GM12878 (cell line): ENCODE results near the gene RMND1. TPM values are rescaled to one million over a fixed set of nuclear protein-coding genes. Genes with fewer than 3 reads are reported as not detected.
A peak's percentile ranks its signal among the peaks of the same experiment; 100 is the strongest.

ENCODE experiments used
- ATAC-seq: fragments of 200-7000 bp; cut with Tn5 transposase; 3 replicates; pipeline ENCODE4 v1.9.1; 2020; ENCODE audit warnings: mild to moderate bottlenecking, moderate library complexity
- BruUV-seq: library from RNA; stranded (reverse); fragments of 400-500 nt; replicated peaks from 2 replicates; lab custom pipeline; 2021; lab: Mats Ljungman, UMichigan
- CTCF ChIA-PET: fragments of 300-600 bp; sonication (Branson Sonifier 250); formaldehyde crosslinking; extraction: SDS; loops from one replicate; lab custom pipeline; 2021; ENCODE audit warnings: inconsistent platforms; lab: Yijun Ruan, JAX
- POLR2A ChIA-PET: fragments of 350-600 bp; formaldehyde crosslinking; extraction: SDS; loops from one replicate; lab custom pipeline; 2021; ENCODE audit warnings: inconsistent platforms; lab: Charles Lee
- RAD21 ChIA-PET: fragments of 300-600 bp; sonication (Branson Sonifier 250); formaldehyde crosslinking; loops from one replicate; lab custom pipeline; 2023; ENCODE audit warnings: antibody characterized with exemption; ENCODE audit not compliant: unreplicated experiment; lab: Charles Lee
- SMC1A ChIA-PET: fragments of 300-600 bp; sonication (Branson Sonifier 250); formaldehyde crosslinking; loops from one replicate; lab custom pipeline; 2023; ENCODE audit not compliant: unreplicated experiment, uncharacterized antibody; lab: Charles Lee
- DNase-seq: peaks from one replicate; pipeline ENCODE4 v3.0.0-alpha.2; 2011; ENCODE audit warnings: low read depth, low spot score
- FAIRE-seq: peaks from 3 replicates; lab custom pipeline; 2011; peaks lifted over from hg19 to GRCh38; lab: Jason Lieb, UNC
- H2AFZ ChIP-seq: 2 replicates; pipeline ENCODE4 v1.6.0; 2011; ENCODE audit warnings: low read depth, low read length, control low read depth; ENCODE audit not compliant: control insufficient read depth
- H3K27ac ChIP-seq: 2 replicates; pipeline ENCODE4 v1.5.1; 2011; ENCODE audit warnings: control low read depth; ENCODE audit not compliant: control insufficient read depth, insufficient read depth
- H3K27me3 ChIP-seq, 2 experiments: replicated peaks in 1 of 2; 2 replicates each; pipeline versions ENCODE4 v1.6.0 to v1.6.1; 2011; ENCODE audit warnings: low read length in 1 of 2; ENCODE audit not compliant: control insufficient read depth in 2 of 2, insufficient read depth in 2 of 2
- H3K36me3 ChIP-seq, 2 experiments: 2 replicates each; pipeline ENCODE4 v1.5.1; 2011; ENCODE audit warnings: low read length in 1 of 2; ENCODE audit not compliant: control insufficient read depth in 2 of 2, insufficient read depth in 2 of 2
- H3K4me1 ChIP-seq: 2 replicates; pipeline ENCODE4 v1.6.1; 2011; ENCODE audit warnings: mild to moderate bottlenecking, low read length, moderate library complexity, mixed read lengths; ENCODE audit not compliant: control insufficient read depth, insufficient read depth
- H3K4me2 ChIP-seq: 2 replicates; pipeline ENCODE4 v1.6.0; 2011; ENCODE audit warnings: control low read depth; ENCODE audit not compliant: control insufficient read depth, insufficient read depth
- H3K4me3 ChIP-seq: fragments of 200-600 bp; sonication (generic); 2 replicates; pipeline ENCODE4 v1.5.1; 2016
- H3K79me2 ChIP-seq: 2 replicates; pipeline ENCODE4 v1.6.0; 2011; ENCODE audit warnings: low read length; ENCODE audit not compliant: control insufficient read depth, insufficient read depth
- H3K9ac ChIP-seq: 2 replicates; pipeline ENCODE4 v1.8.0; 2011; ENCODE audit warnings: low read length, control low read depth, mixed read lengths; ENCODE audit not compliant: control insufficient read depth, insufficient read depth
- H3K9me3 ChIP-seq: replicated peaks from 3 replicates; pipeline ENCODE4 v1.5.1; 2011; ENCODE audit warnings: mild to moderate bottlenecking, low read length; ENCODE audit not compliant: control insufficient read depth, insufficient read depth
- H4K20me1 ChIP-seq: 2 replicates; pipeline ENCODE4 v1.6.0; 2011; ENCODE audit not compliant: control insufficient read depth, insufficient read depth
- NBN ChIP-seq: fragments of 450-650 bp; IDR thresholded peaks from 2 replicates; pipeline ENCODE4 v1.6.1; 2016
- RAD51 ChIP-seq: fragments of 450-650 bp; IDR thresholded peaks from 2 replicates; pipeline ENCODE4 v1.6.1; 2016; ENCODE audit warnings: moderate library complexity, mild to moderate bottlenecking, inconsistent platforms
- RCOR1 ChIP-seq: conservative IDR thresholded peaks from 2 replicates; pipeline ENCODE4 v1.6.1; 2012; ENCODE audit warnings: low read depth, low read length, improper control_type of control experiment
- RFX5 ChIP-seq: IDR thresholded peaks from 2 replicates; pipeline ENCODE4 v1.6.1; 2011; ENCODE audit warnings: low read depth, low read length, improper control_type of control experiment
- SMAD1 ChIP-seq: fragments of 450-650 bp; IDR thresholded peaks from 2 replicates; pipeline ENCODE4 v1.6.1; 2018; ENCODE audit warnings: mild to moderate bottlenecking, low read depth; ENCODE audit not compliant: partially characterized antibody
- SP1 ChIP-seq: IDR thresholded peaks from one replicate; pipeline ENCODE4 v1.6.1; 2011; ENCODE audit warnings: low read depth, low read length
- YBX1 ChIP-seq: fragments of 450-650 bp; IDR thresholded peaks from 2 replicates; pipeline ENCODE4 v1.6.1; 2016; ENCODE audit warnings: antibody characterized with exemption
- ZSCAN29 ChIP-seq: fragments of 450-650 bp; IDR thresholded peaks from 2 replicates; pipeline ENCODE4 v1.6.1; 2017; ENCODE audit warnings: mild to moderate bottlenecking, moderate library complexity
- WGBS: methylation state at CpG from one replicate; pipeline ENCODE4 v1.1.6; 2016; ENCODE audit warnings: low lambda C conversion rate; ENCODE audit not compliant: insufficient replicate concordance, insufficient coverage; ENCODE audit errors: missing lambda C conversion rate; 5-methylcytosine and 5-hydroxymethylcytosine counted together
- in situ Hi-C: fragments of 300-500 bp; cut with MboI; formaldehyde crosslinking; loops from 9 replicates; pipeline ENCODE4 v1.14.3; 2018; ENCODE audit warnings: mixed read lengths
- intact Hi-C: fragments of 100-400 bp; cut with micrococcal nuclease; formaldehyde crosslinking; loops from one replicate; pipeline ENCODE4 v1.14.2; 2022; ENCODE audit not compliant: unreplicated experiment
- polyA plus RNA-seq, 11 experiments: library from polyadenylated mRNA; depleted of rRNA in 4 of 11; unstranded in 6 of 11; stranded (reverse) in 5 of 11; fragments of >200 nt; fragmentation: Nextera tagmentation in 4 of 11; fragmentation: Illumina TruSeq in 1 of 11; extraction: Ambion mirVana in 4 of 11; extraction: Trizol in 1 of 11; gene quantifications; 1 replicate in 1 of 11; 2 replicates in 10 of 11; pipeline versions ENCODE4 v1.2.1 to v1.2.3, GENCODE V29; 2011 to 2016; ENCODE audit warnings: inconsistent platforms in 2 of 11, missing spikeins in 2 of 11, low read depth in 1 of 11
- total RNA-seq, 4 experiments: library from RNA; depleted of rRNA in 3 of 4; stranded (reverse); fragments of >200 nt in 3 of 4; fragmentation: Illumina TruSeq in 1 of 4; extraction: Trizol in 1 of 4; gene quantifications; 2 replicates each; pipeline versions ENCODE4 v1.2.1 to v1.2.3, GENCODE V29; 2013 to 2021
- TF ChIP-seq, protein P1 (sequence below): IDR thresholded peaks from 2 replicates; pipeline ENCODE4 v1.6.1; 2012; ENCODE audit warnings: mild to moderate bottlenecking, low read depth, low read length
- TF ChIP-seq, protein P2 (sequence below): fragments of 450-650 bp; IDR thresholded peaks from 2 replicates; pipeline ENCODE4 v1.6.1; 2017; ENCODE audit warnings: mild to moderate bottlenecking
- TF ChIP-seq, protein P3 (sequence below): fragments of 450-650 bp; IDR thresholded peaks from 2 replicates; pipeline ENCODE4 v1.6.1; 2018; ENCODE audit warnings: mild to moderate bottlenecking, low read depth, moderate library complexity; ENCODE audit not compliant: partially characterized antibody
- TF ChIP-seq, protein P4 (sequence below): IDR thresholded peaks from 2 replicates; pipeline ENCODE4 v1.6.1; 2011; ENCODE audit warnings: low read depth, mild to moderate bottlenecking, low read length, moderate library complexity, borderline replicate concordance; ENCODE audit errors: extremely low read depth

Gene RMND1
- total and polyA plus RNA-seq, 10 of the 15 experiments (the other 5 are each of a cell fraction or from before 2014, with no cell fraction given) = 15.9 to 34.5 (median 21.4) TPM

DNA sequence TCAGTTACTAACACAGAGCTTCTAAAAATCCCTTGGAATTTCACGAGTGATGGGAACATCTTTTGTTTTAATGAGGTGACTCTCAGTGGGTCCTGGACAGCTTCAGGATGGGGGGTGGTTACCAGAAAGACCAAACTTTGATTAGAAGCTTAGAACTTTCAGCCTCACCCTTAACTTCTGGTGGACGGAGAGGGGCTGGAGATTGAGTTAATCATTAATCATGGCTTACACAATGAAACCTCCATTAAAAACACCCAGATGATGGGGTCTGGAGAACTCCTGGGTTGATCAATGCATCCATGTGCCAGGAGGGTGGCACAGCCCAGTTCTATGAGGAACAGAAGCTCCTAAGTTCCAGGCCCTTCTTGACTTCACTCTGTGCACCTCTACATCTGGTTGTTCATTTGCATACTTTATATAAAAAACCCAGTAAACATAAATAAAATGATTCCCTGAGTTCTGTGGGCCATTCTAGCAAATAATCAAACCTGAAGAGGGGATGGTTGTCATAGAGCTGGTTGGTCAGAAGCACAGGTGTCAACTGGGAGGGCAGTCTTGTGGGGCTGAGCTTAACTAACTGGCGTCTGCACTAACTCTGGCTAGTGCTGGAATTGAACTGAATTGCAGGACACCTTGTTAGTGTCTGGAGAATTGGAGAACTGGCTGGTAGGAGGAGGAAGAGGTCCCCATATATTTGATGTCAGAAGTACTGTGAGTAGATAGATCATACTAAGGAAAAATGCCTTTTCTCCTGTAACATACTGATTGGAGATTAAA, 10.3 kb downstream of the RMND1 start:
- Histone ChIP-seq H4K20me1 (no peaks in the 10 kb centered on the region), H3K4me2 (peak overlapping the region; percentile 85; the same call in 1 of the 2 replicates), H3K27me3 (no peaks in the 10 kb centered on the region), H3K27ac (peak overlapping the region; percentile 61), H3K9me3 (no peaks in the 10 kb centered on the region), H3K36me3 (peaks cover 0 to 13% of the 10 kb centered on the region in 2 experiments), H3K4me1 (peaks cover 13% of the 10 kb centered on the region), H3K9ac (peak overlapping the region; percentile 38; the same call in 1 of the 2 replicates), H3K4me3 (0 out of 2 replicates have a peak overlapping the region, but pooled peaks have one; percentile 7), H2AFZ (no peak overlapping the region; the same call in 1 of the 2 replicates), H3K79me2 (peaks cover 28% of the 10 kb centered on the region)
- POLR2A ChIA-PET = interaction anchor here (1.4 to 2.5 kb wide), 4 partner anchors 10 to 52 kb away, joined by 3 to 18 read pairs (median 6); partner anchors contain the start of gene RMND1
- intact Hi-C loops = loop anchor here (5.0 to 10.0 kb wide), 3 partner anchors 36 to 823 kb away; no protein-coding TSS in a partner anchor
- FAIRE-seq (no peak), DNase-seq (no peak), ATAC-seq (peak; percentile 54)
- in situ Hi-C loops = loop anchor here (25.0 kb wide), 1 partner anchor 1546 kb away; the partner anchor contains the start of gene FBXO5
- no TSS peak for BruUV-seq
- RAD21 ChIA-PET = interaction anchor here (0.7 to 3.3 kb wide), 14 partner anchors 10 to 897 kb away, joined by 3 to 24 read pairs (median 5); partner anchors contain the start of gene RMND1
- WGBS = 63% methylated on average over 3 of the region's 3 CpGs
- CTCF ChIA-PET = interaction anchor here (0.5 to 7.1 kb wide), 26 partner anchors 10 to 897 kb away, joined by 3 to 76 read pairs (median 5); partner anchors contain the start of gene RMND1
- SMC1A ChIA-PET = interaction anchor here (0.7 to 3.5 kb wide), 18 partner anchors 9 to 855 kb away, joined by 3 to 29 read pairs (median 4); partner anchors contain the start of gene RMND1
- TF ChIP-seq NBN (no peak), RAD51 (no peak), YBX1 (no peak), ZSCAN29 (no peak), RCOR1 (no peak), RFX5 (no peak), SP1 (no peak), SMAD1 (no peak)
- TF ChIP-seq, protein P1, sequence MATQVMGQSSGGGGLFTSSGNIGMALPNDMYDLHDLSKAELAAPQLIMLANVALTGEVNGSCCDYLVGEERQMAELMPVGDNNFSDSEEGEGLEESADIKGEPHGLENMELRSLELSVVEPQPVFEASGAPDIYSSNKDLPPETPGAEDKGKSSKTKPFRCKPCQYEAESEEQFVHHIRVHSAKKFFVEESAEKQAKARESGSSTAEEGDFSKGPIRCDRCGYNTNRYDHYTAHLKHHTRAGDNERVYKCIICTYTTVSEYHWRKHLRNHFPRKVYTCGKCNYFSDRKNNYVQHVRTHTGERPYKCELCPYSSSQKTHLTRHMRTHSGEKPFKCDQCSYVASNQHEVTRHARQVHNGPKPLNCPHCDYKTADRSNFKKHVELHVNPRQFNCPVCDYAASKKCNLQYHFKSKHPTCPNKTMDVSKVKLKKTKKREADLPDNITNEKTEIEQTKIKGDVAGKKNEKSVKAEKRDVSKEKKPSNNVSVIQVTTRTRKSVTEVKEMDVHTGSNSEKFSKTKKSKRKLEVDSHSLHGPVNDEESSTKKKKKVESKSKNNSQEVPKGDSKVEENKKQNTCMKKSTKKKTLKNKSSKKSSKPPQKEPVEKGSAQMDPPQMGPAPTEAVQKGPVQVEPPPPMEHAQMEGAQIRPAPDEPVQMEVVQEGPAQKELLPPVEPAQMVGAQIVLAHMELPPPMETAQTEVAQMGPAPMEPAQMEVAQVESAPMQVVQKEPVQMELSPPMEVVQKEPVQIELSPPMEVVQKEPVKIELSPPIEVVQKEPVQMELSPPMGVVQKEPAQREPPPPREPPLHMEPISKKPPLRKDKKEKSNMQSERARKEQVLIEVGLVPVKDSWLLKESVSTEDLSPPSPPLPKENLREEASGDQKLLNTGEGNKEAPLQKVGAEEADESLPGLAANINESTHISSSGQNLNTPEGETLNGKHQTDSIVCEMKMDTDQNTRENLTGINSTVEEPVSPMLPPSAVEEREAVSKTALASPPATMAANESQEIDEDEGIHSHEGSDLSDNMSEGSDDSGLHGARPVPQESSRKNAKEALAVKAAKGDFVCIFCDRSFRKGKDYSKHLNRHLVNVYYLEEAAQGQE = no peak
- TF ChIP-seq, protein P2, sequence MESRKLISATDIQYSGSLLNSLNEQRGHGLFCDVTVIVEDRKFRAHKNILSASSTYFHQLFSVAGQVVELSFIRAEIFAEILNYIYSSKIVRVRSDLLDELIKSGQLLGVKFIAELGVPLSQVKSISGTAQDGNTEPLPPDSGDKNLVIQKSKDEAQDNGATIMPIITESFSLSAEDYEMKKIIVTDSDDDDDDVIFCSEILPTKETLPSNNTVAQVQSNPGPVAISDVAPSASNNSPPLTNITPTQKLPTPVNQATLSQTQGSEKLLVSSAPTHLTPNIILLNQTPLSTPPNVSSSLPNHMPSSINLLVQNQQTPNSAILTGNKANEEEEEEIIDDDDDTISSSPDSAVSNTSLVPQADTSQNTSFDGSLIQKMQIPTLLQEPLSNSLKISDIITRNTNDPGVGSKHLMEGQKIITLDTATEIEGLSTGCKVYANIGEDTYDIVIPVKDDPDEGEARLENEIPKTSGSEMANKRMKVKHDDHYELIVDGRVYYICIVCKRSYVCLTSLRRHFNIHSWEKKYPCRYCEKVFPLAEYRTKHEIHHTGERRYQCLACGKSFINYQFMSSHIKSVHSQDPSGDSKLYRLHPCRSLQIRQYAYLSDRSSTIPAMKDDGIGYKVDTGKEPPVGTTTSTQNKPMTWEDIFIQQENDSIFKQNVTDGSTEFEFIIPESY = no peak
- TF ChIP-seq, protein P3, sequence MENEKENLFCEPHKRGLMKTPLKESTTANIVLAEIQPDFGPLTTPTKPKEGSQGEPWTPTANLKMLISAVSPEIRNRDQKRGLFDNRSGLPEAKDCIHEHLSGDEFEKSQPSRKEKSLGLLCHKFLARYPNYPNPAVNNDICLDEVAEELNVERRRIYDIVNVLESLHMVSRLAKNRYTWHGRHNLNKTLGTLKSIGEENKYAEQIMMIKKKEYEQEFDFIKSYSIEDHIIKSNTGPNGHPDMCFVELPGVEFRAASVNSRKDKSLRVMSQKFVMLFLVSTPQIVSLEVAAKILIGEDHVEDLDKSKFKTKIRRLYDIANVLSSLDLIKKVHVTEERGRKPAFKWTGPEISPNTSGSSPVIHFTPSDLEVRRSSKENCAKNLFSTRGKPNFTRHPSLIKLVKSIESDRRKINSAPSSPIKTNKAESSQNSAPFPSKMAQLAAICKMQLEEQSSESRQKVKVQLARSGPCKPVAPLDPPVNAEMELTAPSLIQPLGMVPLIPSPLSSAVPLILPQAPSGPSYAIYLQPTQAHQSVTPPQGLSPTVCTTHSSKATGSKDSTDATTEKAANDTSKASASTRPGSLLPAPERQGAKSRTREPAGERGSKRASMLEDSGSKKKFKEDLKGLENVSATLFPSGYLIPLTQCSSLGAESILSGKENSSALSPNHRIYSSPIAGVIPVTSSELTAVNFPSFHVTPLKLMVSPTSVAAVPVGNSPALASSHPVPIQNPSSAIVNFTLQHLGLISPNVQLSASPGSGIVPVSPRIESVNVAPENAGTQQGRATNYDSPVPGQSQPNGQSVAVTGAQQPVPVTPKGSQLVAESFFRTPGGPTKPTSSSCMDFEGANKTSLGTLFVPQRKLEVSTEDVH = no peak
- TF ChIP-seq, protein P4, sequence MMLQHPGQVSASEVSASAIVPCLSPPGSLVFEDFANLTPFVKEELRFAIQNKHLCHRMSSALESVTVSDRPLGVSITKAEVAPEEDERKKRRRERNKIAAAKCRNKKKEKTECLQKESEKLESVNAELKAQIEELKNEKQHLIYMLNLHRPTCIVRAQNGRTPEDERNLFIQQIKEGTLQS = no peak
